Astrocyte (in vitro differentiated cells and primary cell): ENCODE measurements around the gene ASTN1. TPM values are rescaled to one million over a fixed set of nuclear protein-coding genes. Genes with fewer than 3 reads are reported as not detected.
A peak's percentile ranks its signal among the peaks of the same experiment; 100 is the strongest.

ENCODE experiments used
- DNase-seq: peaks from one replicate; pipeline ENCODE4 v3.0.0-alpha.2; 2010; ENCODE audit warnings: low read depth
- FAIRE-seq: peaks from 2 replicates; lab custom pipeline; 2011; peaks lifted over from hg19 to GRCh38; lab: Jason Lieb, UNC
- H2AFZ ChIP-seq: 2 replicates; pipeline ENCODE4 v1.6.0; 2012; ENCODE audit warnings: low read depth, low read length, inconsistent platforms
- H3K27ac ChIP-seq: 2 replicates; pipeline ENCODE4 v1.5.1; 2011; ENCODE audit warnings: low read depth, low read length, inconsistent platforms
- H3K27me3 ChIP-seq: 2 replicates; pipeline ENCODE4 v1.6.0; 2011; ENCODE audit warnings: low read length, inconsistent platforms; ENCODE audit not compliant: insufficient read depth
- H3K36me3 ChIP-seq: 2 replicates; pipeline ENCODE4 v1.5.1; 2011; ENCODE audit warnings: low read length, inconsistent platforms; ENCODE audit not compliant: insufficient read depth
- H3K4me1 ChIP-seq: 2 replicates; pipeline ENCODE4 v1.5.1; 2011; ENCODE audit warnings: low read length, inconsistent platforms; ENCODE audit not compliant: insufficient read depth
- H3K4me2 ChIP-seq: 2 replicates; pipeline ENCODE4 v1.6.0; 2012; ENCODE audit warnings: low read length, inconsistent platforms
- H3K4me3 ChIP-seq: 2 replicates; pipeline ENCODE4 v1.5.1; 2011; ENCODE audit warnings: low read depth, mild to moderate bottlenecking, low read length, inconsistent platforms; ENCODE audit not compliant: insufficient read depth
- H3K79me2 ChIP-seq: 2 replicates; pipeline ENCODE4 v1.6.0; 2012; ENCODE audit warnings: mild to moderate bottlenecking, low read length, inconsistent platforms; ENCODE audit not compliant: insufficient read depth
- H3K9ac ChIP-seq: 2 replicates; pipeline ENCODE4 v1.6.0; 2012; ENCODE audit warnings: mild to moderate bottlenecking, low read length, inconsistent platforms
- H3K9me3 ChIP-seq: 2 replicates; pipeline ENCODE4 v1.5.1; 2012; ENCODE audit warnings: low read depth, mild to moderate bottlenecking, low read length, inconsistent platforms; ENCODE audit not compliant: insufficient read depth
- H4K20me1 ChIP-seq: 2 replicates; pipeline ENCODE4 v1.6.0; 2012; ENCODE audit warnings: low read length, inconsistent platforms; ENCODE audit not compliant: insufficient read depth
- H3K27ac Mint-ChIP-seq: one replicate; pipeline ENCODE4 v1.8.0; 2021; ENCODE audit warnings: mild to moderate bottlenecking, mixed read lengths; ENCODE audit not compliant: unreplicated experiment
- H3K27me3 Mint-ChIP-seq: one replicate; pipeline ENCODE4 v1.8.0; 2021; ENCODE audit warnings: low read depth, mixed read lengths; ENCODE audit not compliant: unreplicated experiment
- H3K36me3 Mint-ChIP-seq: one replicate; pipeline ENCODE4 v1.8.0; 2021; ENCODE audit warnings: low read depth, mixed read lengths; ENCODE audit not compliant: unreplicated experiment
- H3K4me1 Mint-ChIP-seq: one replicate; pipeline ENCODE4 v1.8.0; 2021; ENCODE audit warnings: low read depth, mixed read lengths; ENCODE audit not compliant: unreplicated experiment
- H3K4me3 Mint-ChIP-seq: one replicate; pipeline ENCODE4 v1.8.0; 2021; ENCODE audit warnings: mild to moderate bottlenecking, moderate library complexity, mixed read lengths; ENCODE audit not compliant: unreplicated experiment
- H3K9me3 Mint-ChIP-seq: one replicate; pipeline ENCODE4 v1.8.0; 2021; ENCODE audit warnings: mild to moderate bottlenecking, mixed read lengths; ENCODE audit not compliant: unreplicated experiment
- EZH2 ChIP-seq: IDR thresholded peaks from 2 replicates; pipeline ENCODE4 v1.6.1; 2012; ENCODE audit warnings: mild to moderate bottlenecking, low read length, inconsistent platforms; ENCODE audit not compliant: insufficient read depth
- total RNA-seq: library from RNA; stranded (reverse); gene quantifications from 2 replicates; pipeline ENCODE4 v1.2.1, GENCODE V29; 2021
- TF ChIP-seq, protein P1 (sequence below): IDR thresholded peaks from 2 replicates; pipeline ENCODE4 v1.5.1; 2011; ENCODE audit warnings: low read depth, mild to moderate bottlenecking, inconsistent platforms, low read length, moderate library complexity; ENCODE audit not compliant: insufficient read depth

Gene ASTN1
- total RNA-seq, 1 donor from 2014 or later, result 0.50 TPM

- H3K9me3 Mint-ChIP-seq, result no peaks in the 10 kb centered on the region
- H3K27ac Mint-ChIP-seq, result peak overlapping the region; percentile 60
- no peaks in the 10 kb centered on the region for H4K20me1 ChIP-seq
- no peak for TF ChIP-seq EZH2
- TF ChIP-seq, protein P1, sequence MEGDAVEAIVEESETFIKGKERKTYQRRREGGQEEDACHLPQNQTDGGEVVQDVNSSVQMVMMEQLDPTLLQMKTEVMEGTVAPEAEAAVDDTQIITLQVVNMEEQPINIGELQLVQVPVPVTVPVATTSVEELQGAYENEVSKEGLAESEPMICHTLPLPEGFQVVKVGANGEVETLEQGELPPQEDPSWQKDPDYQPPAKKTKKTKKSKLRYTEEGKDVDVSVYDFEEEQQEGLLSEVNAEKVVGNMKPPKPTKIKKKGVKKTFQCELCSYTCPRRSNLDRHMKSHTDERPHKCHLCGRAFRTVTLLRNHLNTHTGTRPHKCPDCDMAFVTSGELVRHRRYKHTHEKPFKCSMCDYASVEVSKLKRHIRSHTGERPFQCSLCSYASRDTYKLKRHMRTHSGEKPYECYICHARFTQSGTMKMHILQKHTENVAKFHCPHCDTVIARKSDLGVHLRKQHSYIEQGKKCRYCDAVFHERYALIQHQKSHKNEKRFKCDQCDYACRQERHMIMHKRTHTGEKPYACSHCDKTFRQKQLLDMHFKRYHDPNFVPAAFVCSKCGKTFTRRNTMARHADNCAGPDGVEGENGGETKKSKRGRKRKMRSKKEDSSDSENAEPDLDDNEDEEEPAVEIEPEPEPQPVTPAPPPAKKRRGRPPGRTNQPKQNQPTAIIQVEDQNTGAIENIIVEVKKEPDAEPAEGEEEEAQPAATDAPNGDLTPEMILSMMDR, result no peak
- no peak overlapping the region for H3K9ac ChIP-seq
- H3K4me3 ChIP-seq, result no peak overlapping the region
- no peaks in the 10 kb centered on the region for H3K27me3 ChIP-seq
- no peaks in the 10 kb centered on the region for H3K36me3 ChIP-seq
- H3K4me1 ChIP-seq, result no peaks in the 10 kb centered on the region
- FAIRE-seq (no peak), DNase-seq (no peak)
- H3K4me2 ChIP-seq, result no peak overlapping the region
- H3K4me1 Mint-ChIP-seq, result peaks cover 1% of the 10 kb centered on the region
- H3K4me3 Mint-ChIP-seq, result no peak overlapping the region
- peaks cover 12% of the 10 kb centered on the region for H3K27me3 Mint-ChIP-seq
- no peaks in the 10 kb centered on the region for H3K9me3 ChIP-seq
- no peak overlapping the region for H3K27ac ChIP-seq
- H2AFZ ChIP-seq, result no peak overlapping the region
- H3K79me2 ChIP-seq, result no peaks in the 10 kb centered on the region
- no peaks in the 10 kb centered on the region for H3K36me3 Mint-ChIP-seq
Observed at GRCh38 chr1:176839216-176839615, 325.3 kb downstream of the ASTN1 start.

GRCh38 chr1:176838276-176838995 is 326.1 kb downstream of the ASTN1 start:
- H3K4me3 Mint-ChIP-seq, result no peak overlapping the region

More at GRCh38 chr1:176838276-176838995, 326.1 kb downstream of the ASTN1 start:
- Histone ChIP-seq H2AFZ (no peak overlapping the region), H3K4me2 (no peak overlapping the region), H3K27ac (no peak overlapping the region), H3K27me3 (no peaks in the 10 kb centered on the region), H3K36me3 (no peaks in the 10 kb centered on the region), H4K20me1 (no peaks in the 10 kb centered on the region), H3K4me3 (no peak overlapping the region), H3K79me2 (no peaks in the 10 kb centered on the region), H3K4me1 (no peaks in the 10 kb centered on the region), H3K9ac (no peak overlapping the region), H3K9me3 (no peaks in the 10 kb centered on the region)
- Mint-ChIP-seq H3K4me1 (no peaks in the 10 kb centered on the region), H3K27ac (no peak overlapping the region), H3K27me3 (peaks cover 12% of the 10 kb centered on the region), H3K9me3 (no peaks in the 10 kb centered on the region), H3K36me3 (no peaks in the 10 kb centered on the region)
- no peak for FAIRE-seq
- TF ChIP-seq, protein P1, result no peak
- TF ChIP-seq EZH2, result no peak
- DNase-seq, result no peak
